Esophagus mucosa (tissue), 1 donor: ENCODE data around the gene SCNN1G. TPM values are rescaled to one million over a fixed set of nuclear protein-coding genes. Genes with fewer than 3 reads are reported as not detected.
A peak's percentile ranks its signal among the peaks of the same experiment; 100 is the strongest.

Experiments
- ATAC-seq: fragments of 200-7000 bp; cut with Tn5 transposase; one replicate; pipeline ENCODE4 v1.9.1; 2020
- total RNA-seq: library from RNA; stranded (reverse); gene quantifications from one replicate; pipeline ENCODE4 v1.2.4, GENCODE V29; 2023
- donor health status: DM: yes; HTN: yes; CAD: no.

SCNN1G gene
- total RNA-seq, 1 donor from 2014 or later, result 10.1 TPM

- no peak for ATAC-seq
Observed at GRCh38 chr16:23255000-23255399, 72.5 kb downstream of the SCNN1G start.

- ATAC-seq, result no peak
Observed at GRCh38 chr16:23256440-23256839, 73.9 kb downstream of the SCNN1G start.

GRCh38 chr16:23257682-23258081 is 75.1 kb downstream of the SCNN1G start:
- peak; percentile 79 for ATAC-seq

GRCh38 chr16:23258919-23259237 is 76.3 kb downstream of the SCNN1G start:
- peak; percentile 85 for ATAC-seq

Other genes with a start within 250 kb of the SCNN1G start
- 8.7 TPM for gene USP31, start 33.3 kb upstream of the SCNN1G start, total RNA-seq
- gene SCNN1B, start 119.6 kb downstream of the SCNN1G start, total RNA-seq, result 68.1 TPM